T-helper 9 cell (primary cell): ENCODE results near the gene UBE2D4.
"Not testable (repeated sequence)": the region's sequence is repeated elsewhere in the genome, so short reads cannot be mapped to it uniquely, and the experiment has no call there.

Experiments used
- DNase-seq: peaks from one replicate; pipeline ENCODE4 v3.0.0-alpha.2; 2020
- total RNA-seq, 2 donors: gene quantifications; one replicate each; lab custom pipeline; 2026; lab: John Stamatoyannopoulos, UW

Gene UBE2D4
- 8.2 to 15.0 reads per million in 2 donors for total RNA-seq

- peak; percentile 81 for DNase-seq
Measured at GRCh38 chr7:43925984-43926797, at the start of gene UBE2D4. Gene UBE2D4, plus strand, starts transcription at chr7:43926436. Its CDS starts 97 bp downstream, at chr7:43926533.

DNA sequence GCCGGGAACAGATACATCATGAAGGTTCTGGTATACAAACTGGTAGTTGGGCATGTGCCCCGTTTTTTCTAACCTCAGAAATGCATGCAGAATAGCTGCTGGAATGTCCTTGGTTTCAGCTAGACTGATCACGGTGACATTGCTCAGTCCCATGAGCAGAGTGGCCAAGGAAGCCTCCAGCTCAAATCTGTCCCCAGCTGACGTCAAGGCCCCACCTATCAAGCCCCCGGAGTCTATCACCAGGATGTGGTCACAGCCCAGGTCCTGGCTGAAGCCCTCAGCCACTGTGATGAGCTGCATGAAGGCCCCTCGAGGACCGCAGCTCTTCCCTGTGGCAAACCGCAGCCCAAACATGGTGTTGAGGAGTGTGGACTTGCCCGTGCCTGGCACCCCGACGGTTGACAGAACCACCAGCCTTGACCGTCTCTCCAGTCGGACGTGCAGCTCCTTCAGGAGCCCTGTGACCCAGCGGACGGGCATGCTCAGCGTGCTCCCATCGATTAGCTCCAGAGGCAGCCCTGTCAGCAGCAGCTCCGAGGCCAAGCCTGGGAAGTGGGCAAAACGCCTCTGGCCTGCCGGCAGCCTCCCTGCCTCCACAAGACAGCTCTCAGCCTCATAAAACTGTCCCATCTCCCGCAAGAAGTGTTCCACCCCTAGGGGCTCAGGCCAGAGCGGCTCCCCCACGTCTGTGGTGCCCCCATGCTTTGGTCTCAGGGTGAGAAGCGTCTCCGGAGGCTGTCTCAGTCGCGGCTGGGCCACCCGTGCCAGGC is 49.1 kb upstream of the UBE2D4 start:
- no peak for DNase-seq

- DNase-seq: no peak
Measured at GRCh38 chr7:43877968-43878864, 48.0 kb upstream of the UBE2D4 start.

DNA sequence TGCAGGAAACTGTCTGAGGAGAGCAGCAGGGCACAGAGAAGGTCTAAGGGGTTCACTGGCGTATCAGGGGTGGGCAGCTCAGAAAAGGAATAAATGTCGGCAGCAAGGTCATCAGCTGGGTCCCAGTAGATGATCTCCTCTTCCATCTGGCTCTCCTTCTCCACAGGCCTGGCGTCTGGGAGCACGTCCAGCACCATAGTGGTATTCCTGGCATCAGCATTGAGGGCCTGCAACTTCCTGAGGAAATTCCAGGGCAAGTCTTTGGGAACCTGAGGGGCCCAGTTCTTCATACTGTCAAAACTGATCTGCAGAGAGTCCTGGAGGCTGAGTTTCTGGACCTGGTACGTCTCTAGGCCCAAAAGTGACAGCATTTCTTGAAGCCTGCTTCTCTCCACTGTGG is 47.4 kb upstream of the UBE2D4 start:
- DNase-seq: no peak

DNA sequence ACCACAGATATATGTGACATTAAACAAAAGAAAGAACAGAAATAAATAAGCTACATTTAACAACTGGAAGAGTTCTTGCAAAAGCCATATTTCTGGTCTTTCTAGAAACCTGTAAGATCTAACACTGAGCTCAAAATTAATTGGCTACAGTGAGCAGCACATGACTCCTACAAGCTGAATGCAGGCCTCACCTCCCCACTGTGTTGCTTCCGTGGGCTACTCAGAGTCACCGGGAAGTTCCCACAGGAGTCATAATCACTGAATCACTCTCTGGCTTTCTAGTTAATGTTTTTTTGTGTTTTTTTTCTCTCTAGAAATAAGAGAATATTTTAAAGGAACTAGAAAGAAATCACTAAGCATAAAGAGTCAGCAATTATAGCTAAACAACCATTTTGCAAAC is 46.8 kb upstream of the UBE2D4 start:
- no peak for DNase-seq

DNA sequence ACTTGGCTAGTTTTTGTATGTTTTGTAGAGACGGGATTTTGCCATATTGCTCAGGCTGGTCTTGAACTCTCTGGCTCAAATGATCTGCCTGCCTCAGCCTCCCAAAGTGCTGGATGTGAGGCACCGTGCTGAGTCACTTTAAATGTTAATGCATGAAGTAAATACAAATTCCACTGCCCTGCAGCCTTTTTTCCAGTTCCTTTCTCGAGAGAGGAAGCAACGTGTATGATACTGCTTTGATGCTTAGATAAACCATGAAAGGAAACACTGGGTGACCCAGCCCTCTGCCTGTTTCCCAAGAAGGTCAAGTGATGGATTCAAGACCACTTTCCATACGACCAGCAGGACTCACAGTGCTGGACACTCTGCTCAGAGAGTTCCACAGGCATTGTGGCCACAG is 45.6 kb upstream of the UBE2D4 start:
- DNase-seq: no peak

DNA sequence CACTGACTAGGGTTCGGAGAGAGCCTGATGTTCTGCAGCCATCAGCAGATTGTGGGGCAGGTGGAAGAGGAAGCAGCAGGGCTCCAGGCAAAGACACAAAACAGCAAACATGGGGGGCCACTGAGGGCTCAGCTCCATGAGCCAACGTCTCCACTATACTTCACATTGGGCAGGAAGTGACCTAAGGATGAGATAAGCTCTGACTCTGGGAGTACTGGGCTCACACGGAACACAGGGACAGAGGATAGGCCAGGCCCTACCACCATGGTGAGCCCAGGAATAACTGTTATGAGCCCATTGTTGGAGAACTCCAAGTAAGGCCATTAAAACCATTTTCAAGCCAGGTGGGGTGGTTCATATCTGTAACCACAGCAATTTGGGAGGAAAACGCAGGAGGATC is 42.0 kb upstream of the UBE2D4 start:
- DNase-seq: no peak

GRCh38 chr7:43884617-43885016 is 41.6 kb upstream of the UBE2D4 start:
- no peak for DNase-seq

DNA sequence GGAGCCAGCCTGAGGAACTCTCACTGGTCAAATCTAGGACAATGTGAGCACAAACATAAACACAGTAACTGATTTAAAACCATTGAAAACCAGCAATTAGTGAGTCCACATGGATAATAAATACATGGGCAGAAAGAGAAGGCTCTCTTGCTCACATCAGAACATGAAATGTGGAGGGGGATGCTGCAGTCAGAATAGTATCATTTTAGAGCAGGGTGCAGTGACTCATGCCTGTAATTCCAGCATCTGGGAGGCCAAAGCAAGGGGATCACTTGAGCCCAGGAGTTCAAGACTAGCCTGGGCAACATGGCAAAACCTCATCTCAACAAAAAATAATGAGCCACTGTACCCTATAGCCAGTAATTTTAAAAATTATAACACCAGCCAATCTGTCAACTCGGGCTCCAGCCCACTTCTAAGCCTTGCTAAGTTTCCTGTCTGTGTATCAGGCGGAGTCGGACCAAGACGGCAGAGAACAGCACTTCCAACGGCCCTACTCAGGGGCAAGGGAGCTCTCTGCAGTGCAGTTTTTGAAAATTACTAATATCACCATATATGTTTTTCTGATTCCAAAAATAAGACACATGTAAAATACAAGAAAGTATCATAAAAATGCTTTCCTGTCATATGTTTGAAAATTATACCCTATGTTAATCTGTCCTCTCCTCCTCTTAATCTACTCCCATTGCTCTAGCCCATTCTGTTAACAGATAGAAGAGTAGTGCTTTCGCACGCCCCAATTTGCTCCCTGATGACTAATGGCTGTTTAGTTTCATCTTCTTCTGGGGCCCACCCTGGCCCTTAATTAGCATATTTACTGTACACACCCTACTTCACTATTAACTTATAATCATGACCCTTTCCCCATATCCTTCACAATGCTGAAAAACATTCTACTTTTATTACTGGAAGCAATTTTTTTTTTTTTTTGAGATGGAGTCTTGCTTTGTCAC is 37.0 kb upstream of the UBE2D4 start:
- DNase-seq: no peak

- no peak for DNase-seq
Measured at GRCh38 chr7:43890468-43890867, 35.8 kb upstream of the UBE2D4 start.

GRCh38 chr7:43891069-43891955 is 34.9 kb upstream of the UBE2D4 start:
- no peak for DNase-seq

DNA sequence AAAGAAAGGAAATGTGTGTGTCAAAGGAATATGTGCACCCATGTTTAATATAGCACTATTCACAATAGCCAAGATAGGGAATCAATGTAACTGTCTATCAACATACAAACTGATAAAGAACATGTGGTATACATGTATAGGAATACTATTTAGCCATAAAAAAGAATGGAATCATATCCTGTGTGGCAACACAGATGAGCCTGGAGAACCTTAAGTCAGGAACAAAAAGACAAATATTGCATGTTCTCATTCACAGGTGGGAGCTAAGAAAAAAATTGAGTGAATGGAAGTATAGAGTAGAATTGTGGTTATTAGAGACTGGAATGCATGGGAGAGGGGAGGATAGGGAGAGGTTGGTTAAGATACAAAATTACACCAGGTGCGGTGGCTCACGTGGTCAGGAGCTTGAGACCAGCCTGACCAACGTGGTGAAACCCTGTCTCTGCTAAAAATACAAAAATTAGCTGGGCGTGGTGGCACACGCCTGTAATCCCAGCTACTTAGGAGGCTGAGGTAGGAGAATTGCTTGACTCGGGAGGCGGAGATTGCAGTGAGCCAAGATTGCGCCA is 30.3 kb upstream of the UBE2D4 start:
- DNase-seq: no peak

DNA sequence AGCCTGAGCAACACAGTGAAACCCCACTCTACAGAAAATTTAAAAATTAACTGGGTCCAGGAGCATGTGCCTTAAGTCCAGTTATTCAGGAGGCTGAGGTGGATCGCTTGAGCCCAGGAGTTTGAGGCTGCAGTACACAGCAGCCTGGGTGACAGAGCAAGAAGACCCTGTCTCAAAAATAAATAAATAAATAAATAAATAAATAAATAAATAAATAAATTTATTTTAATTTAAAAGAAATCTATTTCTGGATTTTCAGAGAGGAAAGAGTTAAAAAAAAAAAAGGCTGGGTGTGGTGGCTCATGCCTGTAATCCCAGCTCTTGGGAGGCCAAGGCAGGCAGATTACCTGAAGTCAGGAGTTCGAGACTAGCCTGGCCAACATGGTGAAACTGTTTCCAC is 27.7 kb upstream of the UBE2D4 start:
- DNase-seq: not testable (repeated sequence)

DNA sequence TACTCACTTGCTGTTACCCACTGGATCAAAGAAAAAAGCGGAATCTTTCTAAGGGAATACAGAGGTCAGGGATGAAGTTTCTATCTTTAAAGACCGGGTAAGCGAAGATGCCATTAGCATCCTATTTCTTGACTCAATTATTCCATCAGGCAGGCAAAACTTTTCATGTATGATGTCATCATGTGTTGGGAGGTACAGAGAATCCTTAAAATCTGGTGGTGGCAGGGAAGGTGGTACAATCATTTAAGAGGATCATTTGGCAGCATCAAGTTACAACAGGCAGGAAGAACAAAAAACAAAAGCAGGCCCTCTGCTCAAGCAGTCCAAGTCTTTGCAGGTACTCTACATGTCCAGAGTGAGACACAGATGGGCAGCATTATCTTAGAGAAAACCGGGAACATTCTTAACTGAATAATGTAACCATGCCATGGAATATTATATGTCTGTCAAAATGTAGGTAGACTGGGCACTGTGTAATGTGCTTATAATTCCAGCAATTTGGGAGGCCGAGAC is 23.6 kb upstream of the UBE2D4 start:
- no peak for DNase-seq

DNA sequence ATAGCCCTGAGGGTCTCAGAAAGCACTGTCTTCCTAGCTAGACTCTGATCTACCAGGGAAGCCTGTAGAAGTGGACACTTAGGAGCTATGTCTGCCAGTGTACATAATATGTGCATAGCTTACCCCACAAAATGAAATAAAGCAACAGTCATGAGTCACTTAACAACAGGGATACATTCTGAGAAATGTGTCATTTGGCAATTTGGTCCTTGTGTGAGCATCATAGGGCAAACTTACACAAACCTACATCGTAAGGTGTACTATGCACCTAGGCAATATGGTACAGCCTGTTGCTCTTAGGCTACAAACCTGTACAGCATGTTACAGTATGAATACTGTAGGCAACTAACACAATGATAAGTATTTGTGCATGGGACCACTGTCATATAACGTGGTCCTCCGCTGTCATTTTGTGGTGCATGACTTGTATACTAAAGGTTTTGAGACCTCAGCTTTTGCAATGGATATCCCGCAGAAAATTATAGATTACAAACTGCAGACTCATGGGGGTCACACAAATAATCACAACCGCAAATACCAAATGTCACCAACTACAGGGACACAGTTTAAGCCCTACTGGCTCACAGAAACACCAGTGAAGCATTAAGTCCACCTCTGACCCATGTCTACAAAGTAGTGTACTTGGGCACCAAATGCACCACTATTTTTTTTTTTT is 21.6 kb upstream of the UBE2D4 start:
- no peak for DNase-seq

GRCh38 chr7:43905209-43905946 is 20.9 kb upstream of the UBE2D4 start:
- no peak for DNase-seq

DNA sequence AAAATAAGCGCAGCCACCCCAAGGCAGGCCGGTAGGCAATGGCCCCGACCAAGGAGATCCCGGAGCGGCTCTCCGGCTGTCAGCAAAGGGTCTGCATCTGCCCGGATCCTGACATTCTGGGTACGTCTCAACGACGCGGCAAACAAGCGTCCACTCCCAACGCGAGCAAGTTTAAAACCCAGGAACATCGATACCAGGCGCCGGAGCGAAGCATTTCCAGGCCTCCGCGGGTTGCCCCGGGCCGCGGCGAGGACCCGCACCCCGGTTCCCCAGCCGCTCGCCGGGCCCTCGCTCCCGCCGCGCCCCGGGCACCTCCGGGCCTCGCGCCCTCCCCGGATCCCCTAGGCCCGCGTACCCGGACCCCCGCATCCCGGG is 20.3 kb upstream of the UBE2D4 start:
- peak; percentile 8 for DNase-seq

- DNase-seq: peak; percentile 43
Measured at GRCh38 chr7:43906331-43907010, 19.8 kb upstream of the UBE2D4 start, which contains the start of gene URGCP. Gene URGCP, minus strand, starts transcription at chr7:43906596. Its CDS starts 21 bp downstream, at chr7:43906575.
